ENCODE results near the gene FGFR2. TPM values are rescaled to one million over a fixed set of nuclear protein-coding genes. Genes with fewer than 3 reads are reported as not detected.

FGFR2 gene
- total RNA-seq, 4 donors from 2014 or later: 8.4 to 16.5 (median 9.2) TPM

- peaks cover 0 to 33% of the 10 kb centered on the region in 2 donors for H3K27me3 ChIP-seq
- H3K4me3 ChIP-seq: no peak overlapping the region
- TF ChIP-seq CTCF (IDR thresholded peaks at IDR 0.05) (no peak), POLR2A (IDR thresholded peaks at IDR 0.05) (no peak), EP300 (IDR thresholded peaks at IDR 0.05) (no peak)
- no peaks in the 10 kb centered on the region for H3K9me3 ChIP-seq
- 86 to 88% methylated on average over 20 of the region's 20 CpGs for WGBS, 2 donors
- H3K27ac ChIP-seq: no peak overlapping the region
- no peaks in the 10 kb centered on the region for H3K36me3 ChIP-seq
- H3K4me1 ChIP-seq: peaks cover 0 to 20% (median 9%) of the 10 kb centered on the region in 4 donors
- DNase-seq (ENCODE audit: low spot score in 2 of 2): no peak
These were observed 4.8 kb downstream of the FGFR2 start for GRCh38 chr10:121593281-121594075.

GRCh38 chr10:121592155-121592890 lies 5.9 kb downstream of the FGFR2 start:
- TF ChIP-seq CTCF (IDR thresholded peaks at IDR 0.05): no peak
- TF ChIP-seq EP300 (IDR thresholded peaks at IDR 0.05): no peak
- TF ChIP-seq POLR2A (IDR thresholded peaks at IDR 0.05): no peak
- H3K27ac ChIP-seq: no peak overlapping the region
- H3K27me3 ChIP-seq: peaks cover 0 to 25% of the 10 kb centered on the region in 2 donors
- no peak for DNase-seq (ENCODE audit: low spot score in 2 of 2)
- H3K4me1 ChIP-seq: peaks cover 0 to 11% (median 2%) of the 10 kb centered on the region in 4 donors
- WGBS, 2 donors: 84 to 85% methylated on average over 18 of the region's 18 CpGs
- no peak overlapping the region for H3K4me3 ChIP-seq
- H3K36me3 ChIP-seq: no peaks in the 10 kb centered on the region
- no peaks in the 10 kb centered on the region for H3K9me3 ChIP-seq

GRCh38 chr10:121591186-121591585 lies 7.1 kb downstream of the FGFR2 start:
- Histone ChIP-seq H3K9me3 (peaks cover 0 to 4% (median 0%) of the 10 kb centered on the region in 4 donors), H3K27me3 (peaks cover 0 to 14% of the 10 kb centered on the region in 2 donors), H3K27ac (no peak overlapping the region), H3K4me1 (peaks cover 0 to 3% (median 0%) of the 10 kb centered on the region in 4 donors), H3K36me3 (no peaks in the 10 kb centered on the region), H3K4me3 (no peak overlapping the region)
- DNase-seq (ENCODE audit: low spot score in 2 of 2): no peak
- WGBS, 2 donors: 79 to 80% methylated on average over 6 of the region's 6 CpGs
- TF ChIP-seq CTCF (IDR thresholded peaks at IDR 0.05): no peak
- TF ChIP-seq EP300 (IDR thresholded peaks at IDR 0.05): no peak
- no peak for TF ChIP-seq POLR2A (IDR thresholded peaks at IDR 0.05)

GRCh38 chr10:121590772-121591171 lies 7.5 kb downstream of the FGFR2 start:
- DNase-seq (ENCODE audit: low spot score in 2 of 2): no peak
- Histone ChIP-seq H3K4me1 (peaks cover 0 to under 1% (median 0%) of the 10 kb centered on the region in 4 donors), H3K4me3 (no peak overlapping the region), H3K27me3 (peaks cover 0 to 10% of the 10 kb centered on the region in 2 donors), H3K27ac (no peak overlapping the region), H3K36me3 (no peaks in the 10 kb centered on the region), H3K9me3 (peaks cover 0 to 4% (median 0%) of the 10 kb centered on the region in 4 donors)
- 91 to 95% methylated on average over 9 of the region's 9 CpGs for WGBS, 2 donors
- TF ChIP-seq POLR2A (IDR thresholded peaks at IDR 0.05): no peak
- TF ChIP-seq CTCF (IDR thresholded peaks at IDR 0.05): no peak
- TF ChIP-seq EP300 (IDR thresholded peaks at IDR 0.05): no peak

- H3K36me3 ChIP-seq: no peaks in the 10 kb centered on the region
- 63 to 70% methylated on average over 3 of the region's 3 CpGs for WGBS, 2 donors
- no peaks in the 10 kb centered on the region for H3K27me3 ChIP-seq
- H3K27ac ChIP-seq: no peak overlapping the region
- TF ChIP-seq EP300 (IDR thresholded peaks at IDR 0.05) (no peak), CTCF (IDR thresholded peaks at IDR 0.05) (no peak), POLR2A (IDR thresholded peaks at IDR 0.05) (no peak)
- peaks cover 0 to 4% (median 0%) of the 10 kb centered on the region in 4 donors for H3K9me3 ChIP-seq
- no peaks in the 10 kb centered on the region for H3K4me1 ChIP-seq
- no peak for DNase-seq (ENCODE audit: low spot score in 2 of 2)
- H3K4me3 ChIP-seq: no peak overlapping the region
These were observed 8.7 kb downstream of the FGFR2 start for GRCh38 chr10:121589553-121589952.

All from tibial nerve (tissue), 4 donors.